GM19043 (cell line): ENCODE data around the gene DIDO1.
"Not testable (repeated sequence)": the region's sequence is repeated elsewhere in the genome, so short reads cannot be mapped to it uniquely, and the experiment has no call there.

Experiments
- ATAC-seq: cut with Tn5 transposase; IDR thresholded peaks from one replicate; pipeline ENCODE4 v1.9.1; 2021; ENCODE audit warnings: low read depth; ENCODE audit not compliant: unreplicated experiment

The DIDO1 gene

GRCh38 chr20:62882426-62882825 lies 43.9 kb downstream of the DIDO1 start:
- no peak for ATAC-seq

- no peak for ATAC-seq
Observed at GRCh38 chr20:62881662-62882395, 44.5 kb downstream of the DIDO1 start.

GRCh38 chr20:62880935-62881661 lies 45.2 kb downstream of the DIDO1 start:
- ATAC-seq: no peak

GRCh38 chr20:62880147-62880934 lies 46.0 kb downstream of the DIDO1 start:
- no peak for ATAC-seq

GRCh38 chr20:62879275-62880146 lies 46.8 kb downstream of the DIDO1 start:
- no peak for ATAC-seq

- ATAC-seq: no peak
Observed at GRCh38 chr20:62878244-62879038, 47.9 kb downstream of the DIDO1 start.

DNA sequence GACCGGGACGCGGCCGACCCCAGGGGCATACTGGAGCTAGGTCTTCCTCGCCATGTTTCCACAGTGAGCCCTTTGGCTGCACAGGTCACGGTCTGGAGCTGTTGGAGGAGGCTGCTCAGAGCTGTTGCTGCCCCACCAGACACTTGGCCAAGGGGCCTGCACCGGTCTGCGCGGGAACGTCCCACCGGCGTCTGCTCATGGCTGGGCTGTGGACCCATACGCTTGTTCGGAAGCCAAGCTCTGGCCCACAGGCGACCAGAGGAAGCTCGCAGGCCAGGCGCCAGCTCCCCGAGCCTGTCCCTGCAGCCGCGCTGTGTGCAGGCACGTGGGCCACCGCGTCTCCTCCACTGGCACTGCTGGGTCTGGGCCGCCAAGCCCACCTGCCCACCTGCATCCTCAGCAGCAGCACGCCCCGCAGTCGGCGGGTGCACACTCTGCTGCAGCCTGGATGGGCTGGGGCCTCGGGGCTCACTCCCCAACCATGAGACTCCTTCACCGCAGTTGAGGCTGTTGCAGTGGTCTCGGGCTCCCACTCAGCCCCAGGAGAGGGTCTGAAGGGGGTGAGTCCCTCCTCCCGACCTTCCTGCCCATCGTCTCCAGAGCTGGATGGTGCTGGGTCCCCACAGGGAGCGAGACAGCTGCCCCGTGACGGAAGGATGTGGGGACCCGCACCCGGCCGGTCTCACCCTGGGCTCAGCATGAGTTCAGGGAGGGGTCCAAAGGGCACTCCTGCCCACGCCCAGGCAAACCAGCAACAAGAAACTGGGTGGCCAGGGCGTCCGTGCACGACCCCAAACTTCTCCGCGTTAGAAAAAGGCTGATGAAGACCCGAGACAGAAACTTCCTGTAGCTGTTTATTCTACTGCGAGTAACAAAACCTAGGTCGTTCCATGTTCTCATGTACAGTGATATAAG lies 49.1 kb downstream of the DIDO1 start:
- ATAC-seq: no peak

GRCh38 chr20:62876501-62876901 lies 49.8 kb downstream of the DIDO1 start:
- ATAC-seq: no peak

- no peak for ATAC-seq
Observed at GRCh38 chr20:62875419-62876361, 50.6 kb downstream of the DIDO1 start.

- no peak for ATAC-seq
Observed at GRCh38 chr20:62874964-62875344, 51.4 kb downstream of the DIDO1 start.

DNA sequence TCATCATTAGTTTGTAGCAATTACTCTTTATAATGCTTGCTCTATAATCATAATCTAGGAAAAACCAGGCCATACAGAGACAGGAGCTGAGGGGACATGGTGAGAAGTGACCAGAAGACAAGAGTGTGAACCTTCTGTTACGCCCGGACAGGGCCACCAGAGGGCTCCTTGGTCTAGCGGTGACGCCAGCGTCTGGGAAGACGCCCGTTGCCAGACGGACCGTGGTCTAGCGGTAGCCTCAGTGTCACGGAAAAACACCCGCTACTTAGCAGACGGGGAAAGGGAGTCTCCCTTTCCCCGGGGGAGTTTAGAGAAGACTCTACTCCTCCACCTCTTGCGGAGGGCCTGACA lies 52.6 kb downstream of the DIDO1 start:
- not testable (repeated sequence) for ATAC-seq

GRCh38 chr20:62873280-62873679 lies 53.0 kb downstream of the DIDO1 start:
- ATAC-seq: no peak

DNA sequence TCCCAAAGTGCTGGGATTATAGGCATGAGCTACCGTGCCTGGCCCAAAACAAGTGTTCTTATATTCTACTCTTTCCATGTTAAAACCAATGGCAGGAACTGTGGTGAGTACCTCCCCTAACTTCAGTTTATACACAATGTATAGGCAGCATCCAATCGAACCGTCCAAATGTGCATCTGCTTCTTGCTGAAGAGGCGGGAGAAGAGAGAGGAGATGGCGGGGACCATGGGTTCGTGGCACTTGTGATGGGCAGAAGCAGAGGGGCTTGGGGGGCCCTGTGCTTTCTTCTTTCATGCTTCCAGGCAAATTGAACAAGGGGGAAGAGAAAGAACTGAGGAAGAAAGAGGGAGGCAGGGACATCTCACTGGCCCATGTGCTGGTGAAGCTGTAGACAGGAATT lies 53.4 kb downstream of the DIDO1 start:
- no peak for ATAC-seq

- ATAC-seq: no peak
Observed at GRCh38 chr20:62872184-62872847, 54.0 kb downstream of the DIDO1 start.

DNA sequence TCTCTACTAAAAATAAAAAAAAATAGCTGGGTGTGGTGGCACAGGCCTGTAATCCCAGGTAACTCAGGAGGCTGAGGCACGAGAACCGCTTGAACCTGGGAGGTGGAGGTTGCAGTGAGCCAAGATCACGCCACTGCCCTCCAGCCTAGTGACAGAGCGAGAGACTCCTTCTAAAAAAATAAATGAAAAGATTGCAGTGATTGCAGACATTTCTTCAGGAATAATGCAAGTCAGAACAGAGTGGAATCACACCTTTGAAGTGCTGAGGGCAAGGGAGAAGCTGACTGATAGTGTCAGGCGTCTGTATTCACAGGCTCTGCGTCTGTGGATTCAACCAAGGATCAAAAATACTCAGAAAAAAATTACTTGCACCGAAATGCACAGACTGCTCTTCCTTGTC lies 62.1 kb downstream of the DIDO1 start:
- no peak for ATAC-seq

DNA sequence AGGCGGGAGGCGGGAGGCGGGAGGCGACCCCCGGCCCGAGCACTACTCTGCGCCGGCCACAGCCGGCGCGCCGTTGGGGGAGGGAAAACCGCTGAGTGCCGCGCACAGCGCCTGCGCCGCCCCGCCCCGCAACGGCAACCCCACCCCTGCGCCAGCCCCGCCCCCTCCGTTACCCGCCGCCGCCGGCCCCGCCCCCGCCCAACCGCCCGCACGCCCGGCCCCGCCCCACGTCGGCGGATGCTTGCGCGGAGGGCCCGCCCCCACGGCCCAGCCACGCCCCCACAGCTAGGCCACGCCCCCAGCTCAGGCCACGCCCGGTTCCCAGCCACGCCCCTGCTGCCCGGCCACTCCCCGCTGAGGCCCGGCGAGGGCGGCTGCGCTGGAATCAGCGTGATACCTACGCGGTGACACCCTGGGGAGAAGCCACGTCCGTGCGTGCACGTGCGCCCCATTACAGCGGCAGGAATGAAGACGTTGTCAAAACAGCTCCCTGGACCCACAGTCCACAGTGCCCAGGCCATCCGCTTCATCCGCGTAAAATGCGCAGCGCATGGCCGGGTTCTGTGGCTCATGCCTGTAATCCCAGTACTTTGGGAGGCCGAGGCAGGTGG lies 64.5 kb downstream of the DIDO1 start, which contains the start of gene TCFL5:
TCFL5 (minus strand) TSS at position 97 of the 611 bp plus-strand sequence. CDS start 152 bp downstream, outside the sequence.
- peak; percentile 68 for ATAC-seq
